ENCODE measurements around the gene LSM14B.

Gene LSM14B

DNA sequence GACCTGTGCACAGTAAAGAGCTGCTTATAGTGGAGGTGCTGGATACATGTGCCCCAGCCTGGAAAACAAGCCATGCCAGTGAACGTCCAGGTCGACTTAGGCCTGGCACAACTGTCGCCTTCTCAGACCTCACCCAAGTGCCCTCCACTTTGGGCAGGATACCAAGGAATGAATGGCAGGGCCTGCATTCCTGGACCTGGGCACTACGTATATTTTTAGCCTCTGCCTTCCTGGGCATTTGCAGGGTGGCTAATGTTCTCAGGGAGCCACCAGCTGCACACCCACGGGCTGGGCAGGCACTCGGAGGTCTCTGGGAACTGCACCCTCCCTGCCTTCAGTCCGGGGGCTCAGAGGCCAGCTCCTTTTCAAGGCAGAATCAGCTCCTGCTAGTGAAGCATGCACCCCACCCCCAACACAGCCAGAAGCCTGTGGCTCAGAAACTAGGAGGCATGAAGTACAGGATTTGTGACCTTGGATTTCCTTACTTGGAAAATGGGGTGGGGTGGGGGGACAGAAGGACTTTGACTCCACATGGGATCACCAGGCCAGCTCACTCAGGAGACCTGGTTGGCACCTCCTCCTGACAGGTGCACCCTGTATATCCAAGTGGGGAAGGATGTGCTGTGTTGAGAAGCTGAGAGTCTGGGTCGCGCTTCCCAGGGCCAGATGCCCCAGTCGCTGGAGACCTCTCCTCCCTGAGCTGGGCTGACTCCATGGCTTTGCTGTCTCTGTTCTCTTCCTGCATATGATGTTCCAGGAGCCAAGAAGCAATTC lies 2.5 kb upstream of the LSM14B start:
- DNase-seq (ENCODE audit: low read depth), result no peak
- TF ChIP-seq, protein P1, sequence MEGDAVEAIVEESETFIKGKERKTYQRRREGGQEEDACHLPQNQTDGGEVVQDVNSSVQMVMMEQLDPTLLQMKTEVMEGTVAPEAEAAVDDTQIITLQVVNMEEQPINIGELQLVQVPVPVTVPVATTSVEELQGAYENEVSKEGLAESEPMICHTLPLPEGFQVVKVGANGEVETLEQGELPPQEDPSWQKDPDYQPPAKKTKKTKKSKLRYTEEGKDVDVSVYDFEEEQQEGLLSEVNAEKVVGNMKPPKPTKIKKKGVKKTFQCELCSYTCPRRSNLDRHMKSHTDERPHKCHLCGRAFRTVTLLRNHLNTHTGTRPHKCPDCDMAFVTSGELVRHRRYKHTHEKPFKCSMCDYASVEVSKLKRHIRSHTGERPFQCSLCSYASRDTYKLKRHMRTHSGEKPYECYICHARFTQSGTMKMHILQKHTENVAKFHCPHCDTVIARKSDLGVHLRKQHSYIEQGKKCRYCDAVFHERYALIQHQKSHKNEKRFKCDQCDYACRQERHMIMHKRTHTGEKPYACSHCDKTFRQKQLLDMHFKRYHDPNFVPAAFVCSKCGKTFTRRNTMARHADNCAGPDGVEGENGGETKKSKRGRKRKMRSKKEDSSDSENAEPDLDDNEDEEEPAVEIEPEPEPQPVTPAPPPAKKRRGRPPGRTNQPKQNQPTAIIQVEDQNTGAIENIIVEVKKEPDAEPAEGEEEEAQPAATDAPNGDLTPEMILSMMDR (conservative IDR thresholded peaks at IDR 0.05; ENCODE audit: low read depth, low read length), result no peak
- no peak overlapping the region for H3K4me3 ChIP-seq (ENCODE audit: low read depth, low read length)

DNA sequence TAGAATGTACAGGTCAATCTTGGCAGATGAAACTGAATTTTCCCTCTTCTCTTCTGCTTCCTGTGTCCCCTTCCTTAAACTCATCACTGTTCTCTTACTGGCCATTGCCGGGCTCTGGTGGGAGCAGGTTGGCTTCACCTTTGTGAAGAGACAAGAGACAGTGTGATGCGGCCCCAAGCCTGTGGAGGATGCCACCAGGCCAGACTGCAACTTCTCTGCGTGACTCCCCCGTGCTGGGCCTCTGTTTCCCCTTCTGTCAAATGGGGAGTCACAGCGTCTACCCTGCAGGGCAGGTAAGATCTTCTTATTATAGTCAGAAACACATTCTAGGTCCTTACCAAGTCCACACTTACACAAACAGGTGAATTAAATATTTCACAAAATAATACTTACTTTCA lies 1.9 kb upstream of the LSM14B start:
- TF ChIP-seq, protein P1 (conservative IDR thresholded peaks at IDR 0.05; ENCODE audit: low read depth, low read length), result no peak
- no peak for DNase-seq (ENCODE audit: low read depth)
- no peak overlapping the region for H3K4me3 ChIP-seq (ENCODE audit: low read depth, low read length)

DNA sequence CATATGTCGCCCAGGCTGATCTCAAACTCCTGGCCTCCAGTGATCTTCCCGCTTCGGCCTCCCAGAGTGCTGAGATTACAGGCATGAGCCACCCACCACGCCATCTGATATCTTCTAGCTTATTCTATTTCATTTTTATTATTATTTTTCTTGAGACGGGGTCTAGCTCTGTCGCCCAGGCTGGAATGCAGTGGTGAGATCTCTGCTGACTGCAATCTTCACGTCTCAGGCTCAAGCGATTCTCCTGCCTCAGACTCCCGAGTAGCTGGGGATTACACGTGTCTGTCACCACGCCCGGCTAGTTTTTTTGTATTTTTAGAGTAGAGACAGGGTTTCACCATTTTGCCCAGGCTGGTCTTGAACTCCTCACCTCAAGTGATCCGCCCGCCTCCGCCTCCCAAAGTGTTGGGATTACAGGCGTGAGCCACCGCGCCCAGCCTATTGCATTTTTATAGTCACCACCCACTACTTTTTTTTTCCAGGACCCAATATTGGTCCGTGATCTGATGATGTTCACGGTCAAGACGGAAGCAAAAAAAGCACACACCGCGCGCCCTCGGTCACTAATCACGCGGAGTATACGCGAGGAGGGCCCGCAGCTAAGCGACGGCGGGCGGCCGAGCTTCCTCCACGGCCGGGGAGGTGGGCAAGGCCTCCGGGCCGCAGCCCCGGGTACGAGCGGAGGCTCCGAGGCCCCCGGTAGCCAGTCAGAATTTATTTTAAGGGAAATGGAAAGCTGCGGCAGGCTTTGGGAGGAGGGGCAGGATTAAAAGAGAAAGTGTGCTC lies 1.1 kb upstream of the LSM14B start:
- DNase-seq (ENCODE audit: low read depth), result peak; percentile 72

DNA sequence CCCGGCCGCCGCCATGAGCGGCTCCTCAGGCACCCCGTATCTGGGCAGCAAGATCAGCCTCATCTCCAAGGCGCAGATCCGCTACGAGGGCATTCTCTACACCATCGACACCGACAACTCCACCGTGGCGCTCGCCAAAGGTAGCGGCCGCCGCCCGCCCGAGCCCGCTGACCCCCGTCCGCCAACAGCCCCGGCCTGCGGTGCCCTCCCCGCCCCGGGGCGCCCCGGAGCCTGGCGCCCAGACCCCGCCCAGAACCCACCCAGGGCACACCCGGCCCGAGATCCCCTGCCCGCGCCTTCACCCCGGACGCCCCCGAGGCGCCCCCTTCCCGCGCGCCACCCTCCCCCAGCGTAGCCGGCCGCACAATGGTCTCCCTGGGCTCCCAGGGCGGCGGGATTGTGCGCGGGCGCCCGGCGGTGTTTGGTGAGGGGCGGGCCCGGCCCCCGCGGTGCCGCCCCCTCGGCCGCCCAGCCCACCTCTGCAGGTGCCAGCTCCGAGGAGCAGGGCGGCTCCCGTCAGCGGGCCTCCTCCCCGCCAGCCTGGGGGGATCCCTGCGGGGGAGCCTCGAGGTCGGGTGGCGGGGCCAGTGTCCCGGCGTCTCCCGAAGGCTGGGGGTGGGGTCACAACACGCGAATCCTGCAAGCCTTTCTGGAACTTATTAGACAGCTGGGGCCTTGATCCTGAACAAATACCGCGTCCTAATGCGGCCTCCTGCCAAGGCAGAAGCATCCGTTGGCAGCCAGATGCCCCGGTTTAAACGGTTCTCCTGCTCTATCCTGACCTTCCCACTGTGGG lies 577 bp downstream of the LSM14B start:
- DNase-seq (ENCODE audit: low read depth), result peak; percentile 45
- H3K4me3 ChIP-seq (ENCODE audit: low read depth, low read length), result peak overlapping the region; percentile 83
- TF ChIP-seq, protein P1 (conservative IDR thresholded peaks at IDR 0.05; ENCODE audit: low read depth, low read length), result no peak

More for the DNA sequence above, 1.1 kb upstream of the LSM14B start:
- TF ChIP-seq, protein P1 (conservative IDR thresholded peaks at IDR 0.05; ENCODE audit: low read depth, low read length), result no peak
- H3K4me3 ChIP-seq (ENCODE audit: low read depth, low read length), result peak overlapping the region; percentile 71

DNA sequence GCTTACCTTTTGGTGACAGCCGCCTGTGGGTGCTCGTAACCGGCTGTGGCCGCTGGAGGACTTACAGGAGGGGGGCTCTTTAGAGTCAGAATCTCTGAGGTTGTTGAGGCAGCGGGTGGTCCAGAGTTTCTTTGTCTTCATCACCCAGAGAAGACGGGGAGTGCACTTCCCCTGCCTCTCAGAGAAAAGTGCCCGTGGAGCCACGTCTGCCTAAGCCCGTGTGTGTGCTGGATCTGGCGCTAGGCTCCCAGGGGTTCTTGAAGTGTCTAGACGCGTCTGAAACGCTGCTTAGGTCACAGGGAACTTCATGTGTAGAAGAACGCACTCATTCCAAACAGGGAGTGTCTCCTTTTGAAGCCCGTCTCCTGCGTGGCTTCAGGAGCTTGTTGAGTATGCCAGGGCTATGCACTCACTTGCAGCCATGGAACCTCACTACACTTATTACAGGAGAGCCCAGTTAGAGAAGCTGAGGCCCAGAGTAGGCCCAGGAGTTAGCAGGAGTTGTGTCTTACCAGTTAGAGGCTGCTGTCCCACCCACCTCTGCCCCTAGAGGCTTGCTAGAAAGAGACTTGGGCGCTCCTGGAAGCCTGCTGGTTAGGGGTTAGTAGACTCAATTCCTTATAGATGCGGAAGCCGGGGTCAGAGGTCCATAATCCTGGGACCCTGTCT lies 1.3 kb downstream of the LSM14B start:
- DNase-seq (ENCODE audit: low read depth), result peak; percentile 73
- H3K4me3 ChIP-seq (ENCODE audit: low read depth, low read length), result peak overlapping the region; percentile 83
- TF ChIP-seq, protein P1 (conservative IDR thresholded peaks at IDR 0.05; ENCODE audit: low read depth, low read length), result peak; percentile 42

DNA sequence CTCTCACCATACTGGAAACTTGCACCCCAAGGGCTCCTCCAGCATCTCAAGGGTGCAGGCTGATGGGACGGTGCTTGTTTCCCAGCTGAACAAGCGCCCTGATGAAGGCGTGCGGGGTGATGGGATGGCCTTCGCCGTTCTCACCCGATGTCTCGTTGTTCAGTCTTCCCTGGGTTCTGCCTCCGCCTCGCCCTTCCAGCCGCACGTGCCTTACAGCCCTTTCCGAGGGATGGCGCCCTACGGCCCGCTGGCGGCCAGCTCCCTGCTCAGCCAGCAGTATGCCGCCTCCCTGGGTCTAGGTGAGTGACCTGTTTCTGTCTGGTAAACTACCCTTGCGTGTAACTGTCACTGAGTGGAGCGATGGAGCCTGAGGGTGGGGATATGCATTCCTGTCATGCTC lies 3.9 kb downstream of the LSM14B start:
- TF ChIP-seq, protein P1 (conservative IDR thresholded peaks at IDR 0.05; ENCODE audit: low read depth, low read length), result no peak
- DNase-seq (ENCODE audit: low read depth), result no peak

More for the DNA sequence above, 3.9 kb downstream of the LSM14B start:
- H3K4me3 ChIP-seq (ENCODE audit: low read depth, low read length), result no peak overlapping the region

Data from choroid plexus epithelial cell (primary cell).